Smooth muscle cell (in vitro differentiated cells): ENCODE data around the gene PRKCE. TPM values are rescaled to one million over a fixed set of nuclear protein-coding genes. Genes with fewer than 3 reads are reported as not detected.

Experiments used
- DNase-seq: peaks from one replicate; lab custom pipeline; 2025; ENCODE audit not compliant: unreplicated experiment; lab: John Stamatoyannopoulos, UW
- H2AFZ ChIP-seq: fragments of 200-600 bp; sonication (generic); 2 replicates; pipeline ENCODE4 v1.6.0; 2016; ENCODE audit warnings: antibody characterized with exemption, low read depth, mild to moderate bottlenecking
- H3F3A ChIP-seq: fragments of 200-600 bp; sonication (generic); 2 replicates; pipeline ENCODE4 v1.6.0; 2017; ENCODE audit warnings: antibody characterized with exemption, low read depth
- H3K27ac ChIP-seq: fragments of 200-600 bp; sonication (generic); 2 replicates; pipeline ENCODE4 v1.5.1; 2016; ENCODE audit warnings: low read depth, mild to moderate bottlenecking
- H3K27me3 ChIP-seq: fragments of 200-600 bp; sonication (generic); 2 replicates; pipeline ENCODE4 v1.6.1; 2016; ENCODE audit warnings: low read depth, mild to moderate bottlenecking
- H3K36me3 ChIP-seq: fragments of 200-600 bp; sonication (generic); 2 replicates; pipeline ENCODE4 v1.5.1; 2016; ENCODE audit warnings: low read depth
- H3K4me1 ChIP-seq: fragments of 200-600 bp; sonication (generic); 2 replicates; pipeline ENCODE4 v1.5.1; 2016; ENCODE audit warnings: low read depth
- H3K4me2 ChIP-seq: fragments of 200-600 bp; sonication (generic); 2 replicates; pipeline ENCODE4 v1.6.0; 2016; ENCODE audit warnings: mild to moderate bottlenecking
- H3K4me3 ChIP-seq: fragments of 200-600 bp; sonication (generic); 2 replicates; pipeline ENCODE4 v1.5.1; 2016; ENCODE audit warnings: mild to moderate bottlenecking
- H3K79me2 ChIP-seq: fragments of 200-600 bp; sonication (generic); 2 replicates; pipeline ENCODE4 v1.6.0; 2016; ENCODE audit warnings: low read depth, mild to moderate bottlenecking
- H3K9ac ChIP-seq: fragments of 200-600 bp; sonication (generic); 2 replicates; pipeline ENCODE4 v1.6.0; 2016; ENCODE audit warnings: low read depth
- H3K9me3 ChIP-seq: fragments of 200-600 bp; sonication (generic); replicated peaks from 2 replicates; pipeline ENCODE4 v1.5.1; 2016; ENCODE audit warnings: low read depth
- H4K20me1 ChIP-seq: fragments of 200-600 bp; sonication (generic); 2 replicates; pipeline ENCODE4 v1.6.0; 2016; ENCODE audit warnings: low read depth
- CTCF ChIP-seq: fragments of 200-600 bp; sonication (generic); IDR thresholded peaks from 2 replicates; pipeline ENCODE4 v1.5.1; 2017; ENCODE audit warnings: borderline replicate concordance, mild to moderate bottlenecking, antibody characterized with exemption; ENCODE audit not compliant: insufficient read depth, poor library complexity, severe bottlenecking
- WGBS: methylation state at CpG from one replicate; pipeline ENCODE4 v1.1.7; 2016; ENCODE audit warnings: low lambda C conversion rate; 5-methylcytosine and 5-hydroxymethylcytosine counted together
- polyA plus RNA-seq: library from polyadenylated mRNA; unstranded; fragments of >200 nt; fragmentation: Nextera tagmentation; extraction: Ambion mirVana; gene quantifications from 2 replicates; pipeline ENCODE4 v1.2.1, GENCODE V29; 2016
- total RNA-seq: library from RNA; depleted of rRNA; stranded (reverse); fragments of >200 nt; gene quantifications from 2 replicates; pipeline ENCODE4 v1.2.3, GENCODE V29; 2014

PRKCE gene
- total and polyA plus RNA-seq, 2 experiments from 2014 or later, result 20.6 to 29.1 TPM

GRCh38 chr2:45830322-45830721, 178.8 kb downstream of the PRKCE start:
- H3K27me3 ChIP-seq, result no peaks in the 10 kb centered on the region
- peaks cover 39% of the 10 kb centered on the region for H3K79me2 ChIP-seq
- peaks cover 6% of the 10 kb centered on the region for H3K36me3 ChIP-seq
- peaks cover 52% of the 10 kb centered on the region for H4K20me1 ChIP-seq
- no peaks in the 10 kb centered on the region for H3F3A ChIP-seq
- H3K4me3 ChIP-seq, result no peak overlapping the region
- H3K4me2 ChIP-seq, result no peak overlapping the region
- H3K9me3 ChIP-seq, result peaks cover 3% of the 10 kb centered on the region
- no peak for TF ChIP-seq CTCF
- no peak overlapping the region for H3K27ac ChIP-seq
- H3K4me1 ChIP-seq, result peaks cover under 1% of the 10 kb centered on the region
- no peak for DNase-seq
- H3K9ac ChIP-seq, result no peak overlapping the region
- H2AFZ ChIP-seq, result no peak overlapping the region

GRCh38 chr2:45833301-45833967, 182.0 kb downstream of the PRKCE start:
- DNase-seq, result no peak
- no peak overlapping the region for H3K4me3 ChIP-seq

GRCh38 chr2:45833968-45834344, 182.5 kb downstream of the PRKCE start:
- no peak overlapping the region for H3K9ac ChIP-seq
- H3K27me3 ChIP-seq, result no peaks in the 10 kb centered on the region
- no peaks in the 10 kb centered on the region for H3F3A ChIP-seq
- H3K27ac ChIP-seq, result no peak overlapping the region
- no peak overlapping the region for H2AFZ ChIP-seq
- no peak overlapping the region for H3K4me2 ChIP-seq
- WGBS, result 76% methylated on average over 3 of the region's 3 CpGs
- peaks cover 12% of the 10 kb centered on the region for H3K4me1 ChIP-seq
- no peak for TF ChIP-seq CTCF
- H3K9me3 ChIP-seq, result peaks cover 3% of the 10 kb centered on the region
- DNase-seq, result no peak
- peaks cover 29% of the 10 kb centered on the region for H3K79me2 ChIP-seq
- no peak overlapping the region for H3K4me3 ChIP-seq
- peaks cover 59% of the 10 kb centered on the region for H4K20me1 ChIP-seq
- H3K36me3 ChIP-seq, result peaks cover 6% of the 10 kb centered on the region

More at GRCh38 chr2:45833301-45833967, 182.0 kb downstream of the PRKCE start:
- Histone ChIP-seq H3K36me3 (peaks cover 6% of the 10 kb centered on the region), H3K27ac (no peak overlapping the region), H3K9ac (no peak overlapping the region), H3K9me3 (peaks cover 3% of the 10 kb centered on the region), H3K27me3 (no peaks in the 10 kb centered on the region), H3K4me1 (peaks cover 12% of the 10 kb centered on the region), H2AFZ (no peak overlapping the region), H3F3A (no peaks in the 10 kb centered on the region), H4K20me1 (peaks cover 54% of the 10 kb centered on the region), H3K79me2 (peaks cover 32% of the 10 kb centered on the region), H3K4me2 (no peak overlapping the region)
- no peak for TF ChIP-seq CTCF
- 98% methylated on average over 3 of the region's 3 CpGs for WGBS

GRCh38 chr2:45834372-45834771, 182.9 kb downstream of the PRKCE start:
- no peak overlapping the region for H3K9ac ChIP-seq
- H2AFZ ChIP-seq, result no peak overlapping the region
- no peak overlapping the region for H3K4me3 ChIP-seq
- TF ChIP-seq CTCF, result no peak
- DNase-seq, result no peak
- no peak overlapping the region for H3K4me2 ChIP-seq
- H3F3A ChIP-seq, result no peaks in the 10 kb centered on the region
- H3K79me2 ChIP-seq, result peaks cover 25% of the 10 kb centered on the region
- peaks cover 3% of the 10 kb centered on the region for H3K9me3 ChIP-seq
- H3K36me3 ChIP-seq, result peaks cover 6% of the 10 kb centered on the region
- H3K4me1 ChIP-seq, result peaks cover 12% of the 10 kb centered on the region
- H3K27me3 ChIP-seq, result no peaks in the 10 kb centered on the region
- 93% methylated on average over 6 of the region's 6 CpGs for WGBS
- H4K20me1 ChIP-seq, result peaks cover 63% of the 10 kb centered on the region
- H3K27ac ChIP-seq, result no peak overlapping the region
